Activated CD4-positive, alpha-beta memory T cell treated with anti-CD3 and anti-CD28 coated beads for 36 hours (primary cell): ENCODE results near the gene REEP1. TPM values are rescaled to one million over a fixed set of nuclear protein-coding genes. Genes with fewer than 3 reads are reported as not detected.

Experiments
- CTCF ChIA-PET: fragments of 350-600 bp; sonication (Branson Sonifier 250); formaldehyde crosslinking; loops from one replicate; lab custom pipeline; 2021; ENCODE audit warnings: antibody characterized with exemption, inconsistent platforms; lab: Charles Lee
- POLR2A ChIA-PET: fragments of 350-600 bp; sonication (Branson Sonifier 250); formaldehyde crosslinking; loops from one replicate; lab custom pipeline; 2021; ENCODE audit warnings: antibody characterized with exemption; lab: Charles Lee
- DNase-seq: peaks from one replicate; pipeline ENCODE4 v3.0.0-alpha.2; 2020
- H3K27ac Mint-ChIP-seq: one replicate; pipeline ENCODE4 v1.8.0; 2021; ENCODE audit warnings: mixed read lengths
- H3K27me3 Mint-ChIP-seq: one replicate; pipeline ENCODE4 v1.8.0; 2021; ENCODE audit warnings: mixed read lengths
- H3K36me3 Mint-ChIP-seq: one replicate; pipeline ENCODE4 v1.8.0; 2021; ENCODE audit warnings: mixed read lengths
- H3K4me1 Mint-ChIP-seq: one replicate; pipeline ENCODE4 v1.8.0; 2021; ENCODE audit warnings: low read depth, mixed read lengths
- H3K4me3 Mint-ChIP-seq: one replicate; pipeline ENCODE4 v1.8.0; 2021; ENCODE audit warnings: mild to moderate bottlenecking, mixed read lengths
- H3K9me3 Mint-ChIP-seq: one replicate; pipeline ENCODE4 v1.8.0; 2021; ENCODE audit warnings: mixed read lengths
- intact Hi-C: fragments of 100-400 bp; cut with micrococcal nuclease; formaldehyde crosslinking; loops from one replicate; pipeline ENCODE4 v1.15.1; 2023
- total RNA-seq, 2 experiments: library from RNA; stranded (reverse); gene quantifications; one replicate each; pipeline ENCODE4 v1.2.3, GENCODE V29; 2021

REEP1 gene
- total RNA-seq, 2 experiments from 2014 or later: 0.07 to 0.15 TPM

GRCh38 chr2:86301711-86302202 lies 35.7 kb downstream of the REEP1 start:
- Mint-ChIP-seq H3K36me3 (no peaks in the 10 kb centered on the region), H3K27ac (no peak overlapping the region), H3K4me3 (no peak overlapping the region), H3K9me3 (no peaks in the 10 kb centered on the region), H3K4me1 (no peaks in the 10 kb centered on the region), H3K27me3 (peaks cover 18% of the 10 kb centered on the region)
- no peak for DNase-seq
- ChIA-PET CTCF (interaction anchor here (1.2 kb wide), 1 partner anchor 81 kb away, joined by 4 read pairs; no protein-coding TSS in a partner anchor), POLR2A (no interaction called here)
- intact Hi-C loops: no loop called here

- intact Hi-C loops: no loop called here
- no peak for DNase-seq
- H3K27me3 Mint-ChIP-seq: peaks cover 18% of the 10 kb centered on the region
- ChIA-PET CTCF (no interaction called here), POLR2A (no interaction called here)
- H3K4me1 Mint-ChIP-seq: no peaks in the 10 kb centered on the region
- H3K27ac Mint-ChIP-seq: no peak overlapping the region
- no peak overlapping the region for H3K4me3 Mint-ChIP-seq
- H3K9me3 Mint-ChIP-seq: no peaks in the 10 kb centered on the region
- no peaks in the 10 kb centered on the region for H3K36me3 Mint-ChIP-seq
These were observed 36.4 kb downstream of the REEP1 start for GRCh38 chr2:86301009-86301408.

GRCh38 chr2:86300496-86300895 lies 36.9 kb downstream of the REEP1 start:
- CTCF ChIA-PET: no interaction called here
- Mint-ChIP-seq H3K4me3 (no peak overlapping the region), H3K4me1 (no peaks in the 10 kb centered on the region), H3K27me3 (peaks cover 18% of the 10 kb centered on the region), H3K27ac (no peak overlapping the region), H3K36me3 (no peaks in the 10 kb centered on the region), H3K9me3 (no peaks in the 10 kb centered on the region)
- POLR2A ChIA-PET: no interaction called here
- no peak for DNase-seq
- intact Hi-C loops: no loop called here

GRCh38 chr2:86298411-86299390 lies 38.7 kb downstream of the REEP1 start:
- POLR2A ChIA-PET: no interaction called here
- CTCF ChIA-PET: interaction anchor here (4.6 kb wide), 1 partner anchor 77 kb away, joined by 36 read pairs; no protein-coding TSS in a partner anchor
- DNase-seq: no peak
- H3K36me3 Mint-ChIP-seq: no peaks in the 10 kb centered on the region
- peaks cover 18% of the 10 kb centered on the region for H3K27me3 Mint-ChIP-seq
- no peak overlapping the region for H3K27ac Mint-ChIP-seq
- intact Hi-C loops: no loop called here
- H3K9me3 Mint-ChIP-seq: no peaks in the 10 kb centered on the region
- H3K4me1 Mint-ChIP-seq: no peaks in the 10 kb centered on the region
- H3K4me3 Mint-ChIP-seq: no peak overlapping the region

- POLR2A ChIA-PET: no interaction called here
These were observed 39.9 kb downstream of the REEP1 start for GRCh38 chr2:86297382-86298147.

GRCh38 chr2:86296947-86297346 lies 40.5 kb downstream of the REEP1 start:
- intact Hi-C loops: loop anchor here (1.0 kb wide), 1 partner anchor 76 kb away; no protein-coding TSS in a partner anchor
- no peak overlapping the region for H3K4me3 Mint-ChIP-seq
- H3K27me3 Mint-ChIP-seq: peaks cover 24% of the 10 kb centered on the region
- ChIA-PET POLR2A (no interaction called here), CTCF (interaction anchor here (4.6 kb wide), 1 partner anchor 76 kb away, joined by 36 read pairs; no protein-coding TSS in a partner anchor)
- H3K36me3 Mint-ChIP-seq: no peaks in the 10 kb centered on the region
- no peak overlapping the region for H3K27ac Mint-ChIP-seq
- no peaks in the 10 kb centered on the region for H3K9me3 Mint-ChIP-seq
- no peaks in the 10 kb centered on the region for H3K4me1 Mint-ChIP-seq
- DNase-seq: no peak

More at GRCh38 chr2:86297382-86298147, 39.9 kb downstream of the REEP1 start:
- no peak overlapping the region for H3K27ac Mint-ChIP-seq
- intact Hi-C loops: loop anchor here (1.0 kb wide), 1 partner anchor 76 kb away; no protein-coding TSS in a partner anchor
- H3K4me3 Mint-ChIP-seq: no peak overlapping the region
- DNase-seq: peak; percentile 41
- H3K4me1 Mint-ChIP-seq: no peaks in the 10 kb centered on the region
- H3K27me3 Mint-ChIP-seq: peaks cover 24% of the 10 kb centered on the region
- no peaks in the 10 kb centered on the region for H3K36me3 Mint-ChIP-seq
- no peaks in the 10 kb centered on the region for H3K9me3 Mint-ChIP-seq
- CTCF ChIA-PET: interaction anchor here (4.6 kb wide), 1 partner anchor 76 kb away, joined by 36 read pairs; no protein-coding TSS in a partner anchor

- POLR2A ChIA-PET: no interaction called here
- intact Hi-C loops: no loop called here
These were observed 42.4 kb downstream of the REEP1 start for GRCh38 chr2:86295066-86295465.

GRCh38 chr2:86293612-86294011 lies 43.8 kb downstream of the REEP1 start:
- no peak overlapping the region for H3K4me3 Mint-ChIP-seq
- H3K27me3 Mint-ChIP-seq: peaks cover 25% of the 10 kb centered on the region
- H3K4me1 Mint-ChIP-seq: no peaks in the 10 kb centered on the region
- H3K36me3 Mint-ChIP-seq: no peaks in the 10 kb centered on the region
- intact Hi-C loops: no loop called here
- H3K27ac Mint-ChIP-seq: no peak overlapping the region
- H3K9me3 Mint-ChIP-seq: no peaks in the 10 kb centered on the region
- no peak for DNase-seq
- ChIA-PET POLR2A (no interaction called here), CTCF (no interaction called here)

More at GRCh38 chr2:86295066-86295465, 42.4 kb downstream of the REEP1 start:
- H3K27ac Mint-ChIP-seq: no peak overlapping the region
- no peaks in the 10 kb centered on the region for H3K4me1 Mint-ChIP-seq
- no peaks in the 10 kb centered on the region for H3K9me3 Mint-ChIP-seq
- CTCF ChIA-PET: interaction anchor here (0.6 kb wide), 1 partner anchor 445 kb away, joined by 4 read pairs; no protein-coding TSS in a partner anchor
- peaks cover 27% of the 10 kb centered on the region for H3K27me3 Mint-ChIP-seq
- H3K36me3 Mint-ChIP-seq: no peaks in the 10 kb centered on the region
- H3K4me3 Mint-ChIP-seq: no peak overlapping the region
- no peak for DNase-seq

GRCh38 chr2:86292571-86293515 lies 44.6 kb downstream of the REEP1 start:
- ChIA-PET POLR2A (no interaction called here), CTCF (no interaction called here)
- Mint-ChIP-seq H3K4me1 (no peaks in the 10 kb centered on the region), H3K4me3 (no peak overlapping the region), H3K36me3 (no peaks in the 10 kb centered on the region), H3K27me3 (peaks cover 20% of the 10 kb centered on the region), H3K27ac (no peak overlapping the region), H3K9me3 (no peaks in the 10 kb centered on the region)
- no peak for DNase-seq
- intact Hi-C loops: no loop called here

GRCh38 chr2:86291328-86291662 lies 46.1 kb downstream of the REEP1 start:
- Mint-ChIP-seq H3K4me1 (no peaks in the 10 kb centered on the region), H3K27me3 (peaks cover 15% of the 10 kb centered on the region), H3K9me3 (no peaks in the 10 kb centered on the region), H3K27ac (no peak overlapping the region), H3K4me3 (no peak overlapping the region), H3K36me3 (no peaks in the 10 kb centered on the region)
- POLR2A ChIA-PET: no interaction called here
- DNase-seq: no peak
- intact Hi-C loops: no loop called here
- CTCF ChIA-PET: no interaction called here

- Mint-ChIP-seq H3K36me3 (no peaks in the 10 kb centered on the region), H3K9me3 (no peaks in the 10 kb centered on the region), H3K4me1 (no peaks in the 10 kb centered on the region), H3K4me3 (no peak overlapping the region), H3K27ac (no peak overlapping the region), H3K27me3 (peaks cover 18% of the 10 kb centered on the region)
- POLR2A ChIA-PET: no interaction called here
- no peak for DNase-seq
- CTCF ChIA-PET: no interaction called here
- intact Hi-C loops: no loop called here
These were observed 46.7 kb downstream of the REEP1 start for GRCh38 chr2:86290596-86291327.
